Heart right ventricle (tissue), 16 donors: ENCODE data around the gene AVPR2. TPM values are rescaled to one million over a fixed set of nuclear protein-coding genes. Genes with fewer than 3 reads are reported as not detected.

Experiments used
- ATAC-seq, 8 donors: fragments of 200-7000 bp; cut with Tn5 transposase; one replicate each; pipeline ENCODE4 v1.9.1; 2020; ENCODE audit warnings: mild to moderate bottlenecking in 8 of 8, moderate library complexity in 8 of 8, moderate number of reproducible peaks in 1 of 8
- DNase-seq, 2 donors: peaks; one replicate each; pipeline ENCODE4 v3.0.0-alpha.2; 2020
- H3K27ac ChIP-seq, 10 donors: fragments of 200-600 bp; sonication (generic) in 2 of 10; one replicate each; pipeline versions ENCODE4 v1.5.0 to v1.8.0; 2020 to 2022; ENCODE audit warnings: mild to moderate bottlenecking in 3 of 10
- H3K27me3 ChIP-seq, 7 donors: fragments of 200-600 bp; one replicate each; pipeline ENCODE4 v1.8.0; 2021 to 2022; ENCODE audit warnings: mild to moderate bottlenecking in 2 of 7
- H3K36me3 ChIP-seq, 9 donors: fragments of 200-600 bp; sonication (generic) in 1 of 9; one replicate each; pipeline versions ENCODE4 v1.5.0 to v1.8.0; 2020 to 2022; ENCODE audit warnings: mild to moderate bottlenecking in 2 of 9
- H3K4me1 ChIP-seq, 9 donors: fragments of 200-600 bp; sonication (generic) in 1 of 9; one replicate each; pipeline versions ENCODE4 v1.5.0 to v1.8.0; 2020 to 2022; ENCODE audit warnings: mild to moderate bottlenecking in 4 of 9
- H3K4me3 ChIP-seq, 10 donors: fragments of 200-600 bp; sonication (generic) in 2 of 10; one replicate each; pipeline versions ENCODE4 v1.5.0 to v1.8.0; 2020 to 2022; ENCODE audit warnings: mild to moderate bottlenecking in 7 of 10, moderate library complexity in 2 of 10
- H3K9me3 ChIP-seq, 11 donors: fragments of 200-600 bp in 10 of 11; sonication (generic) in 2 of 11; one replicate each; pipeline versions ENCODE4 v1.5.0 to v1.8.0; 2013 to 2022; ENCODE audit warnings: mild to moderate bottlenecking in 2 of 11, control low read depth in 1 of 11, moderate library complexity in 1 of 11
- WGBS, 2 donors: extraction: QIAGEN DNeasy Blood & Tissue Kit; methylation state at CpG; one replicate each; pipeline ENCODE4 v1.1.7; 2013; ENCODE audit warnings: inconsistent platforms in 1 of 2; 5-methylcytosine and 5-hydroxymethylcytosine counted together
- intact Hi-C, 10 donors: fragments of 100-400 bp; cut with DNase I; formaldehyde crosslinking; loops; one replicate each; pipeline versions ENCODE4 v1.11.1 to v1.14.2; 2022
- polyA plus RNA-seq, 2 donors: library from polyadenylated mRNA; stranded (reverse); fragments of 200-250 nt; gene quantifications; one replicate each; pipeline ENCODE4 v1.2.3, GENCODE V29; 2013
- total RNA-seq, 10 donors: library from RNA; stranded (reverse); fragmentation: NEBNext Ultra II Directional in 3 of 10; extraction: Animal tissue kit (Norgen Biotek cat#: 25700) in 3 of 10; gene quantifications; one replicate each; pipeline versions ENCODE4 v1.2.1 to v1.2.4, GENCODE V29; 2021 to 2023
- TF ChIP-seq, protein P1 (sequence below), 9 donors: fragments of 200-600 bp; sonication (generic) in 2 of 9; IDR thresholded peaks; one replicate each; pipeline versions ENCODE4 v1.5.0 to v1.8.0; 2021 to 2022; ENCODE audit warnings: antibody characterized with exemption in 9 of 9, mild to moderate bottlenecking in 5 of 9, moderate library complexity in 1 of 9
- donor health status: Arrhythmogenic right ventricular cardiomyopathy.
- donor health status: ischemic (EF 13 %, LVEDD 7.1; RV severe dilation, severe dysfunction).
- donor health status: healthy with polysubstance abuse.
- donor health status: DM: no; HTN: yes; CAD: no.
- donor health status: DM: no; HTN: no; CAD: no.
- donor health status: ischemic (EF 25% LVEDD 6.9; RV normal size, moderate dysfunction).
- donor health status: ischemic (EF 25% LVEDD 5.7; RV mildly dilated, moderate dysfunction).
- donor health status: healthy.
- donor health status: DM: yes; HTN: yes; CAD: no.
- donor health status: Ischemic cardiomyopathy.
- donor health status: ischemic (EF 35%, LVEDD 5.7; RV mildly dilated, moderate dysfunction).
- donor health status: nonischemic (EF 11% LVEDD 7.7; RV severe dilation, severe dysfunction).
- donor health status: DM: yes; HTN: yes; CAD: no.
- donor health status: PGD.
- donor health status: ischemic (EF 29% LVEDD 5.4; RV normal size, mild dysfunction).
- donor health status: nonischemic (EF 23%, LVEDD 6.1; RV moderate dilation, normal function).

The AVPR2 gene
- total and polyA plus RNA-seq, 12 donors: 1.4 to 8.9 (median 2.4) TPM

DNA sequence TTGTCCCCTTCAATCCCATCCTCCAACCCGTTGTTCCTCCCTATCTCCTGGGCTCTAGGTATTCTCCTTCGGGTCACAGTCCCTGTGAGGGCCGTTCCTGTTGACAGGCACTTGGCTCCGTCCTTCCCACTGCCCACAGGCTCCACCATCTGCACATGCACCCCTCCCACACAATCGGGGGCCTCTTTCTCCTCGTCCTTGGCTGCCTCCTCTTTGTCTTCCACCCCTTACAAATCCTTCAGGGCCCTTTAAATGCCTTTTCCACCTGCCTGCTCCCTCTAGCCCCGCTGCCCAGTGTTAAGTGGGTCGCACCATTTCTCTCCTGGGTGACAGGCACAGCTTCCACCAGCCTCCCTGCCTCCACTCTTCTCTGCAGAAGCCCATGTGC lies 2.7 kb upstream of the AVPR2 start:
- H3K9me3 ChIP-seq: no peaks in the 10 kb centered on the region
- no peak for ATAC-seq
- DNase-seq: no peak
- peaks cover 0 to 63% (median 0%) of the 10 kb centered on the region in 7 donors for H3K27me3 ChIP-seq
- TF ChIP-seq, protein P1, sequence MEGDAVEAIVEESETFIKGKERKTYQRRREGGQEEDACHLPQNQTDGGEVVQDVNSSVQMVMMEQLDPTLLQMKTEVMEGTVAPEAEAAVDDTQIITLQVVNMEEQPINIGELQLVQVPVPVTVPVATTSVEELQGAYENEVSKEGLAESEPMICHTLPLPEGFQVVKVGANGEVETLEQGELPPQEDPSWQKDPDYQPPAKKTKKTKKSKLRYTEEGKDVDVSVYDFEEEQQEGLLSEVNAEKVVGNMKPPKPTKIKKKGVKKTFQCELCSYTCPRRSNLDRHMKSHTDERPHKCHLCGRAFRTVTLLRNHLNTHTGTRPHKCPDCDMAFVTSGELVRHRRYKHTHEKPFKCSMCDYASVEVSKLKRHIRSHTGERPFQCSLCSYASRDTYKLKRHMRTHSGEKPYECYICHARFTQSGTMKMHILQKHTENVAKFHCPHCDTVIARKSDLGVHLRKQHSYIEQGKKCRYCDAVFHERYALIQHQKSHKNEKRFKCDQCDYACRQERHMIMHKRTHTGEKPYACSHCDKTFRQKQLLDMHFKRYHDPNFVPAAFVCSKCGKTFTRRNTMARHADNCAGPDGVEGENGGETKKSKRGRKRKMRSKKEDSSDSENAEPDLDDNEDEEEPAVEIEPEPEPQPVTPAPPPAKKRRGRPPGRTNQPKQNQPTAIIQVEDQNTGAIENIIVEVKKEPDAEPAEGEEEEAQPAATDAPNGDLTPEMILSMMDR (IDR thresholded peaks at IDR 0.05): no peak
- no peak overlapping the region for H3K4me3 ChIP-seq
- no peaks in the 10 kb centered on the region for H3K36me3 ChIP-seq
- intact Hi-C loops: no loop called here
- peak overlapping the region in 1 of 10 donors; percentile 10 for H3K27ac ChIP-seq
- peaks cover 0 to 34% (median 12%) of the 10 kb centered on the region in 9 donors for H3K4me1 ChIP-seq
- 31 to 39% methylated on average over 8 of the region's 8 CpGs for WGBS, 2 donors

DNA sequence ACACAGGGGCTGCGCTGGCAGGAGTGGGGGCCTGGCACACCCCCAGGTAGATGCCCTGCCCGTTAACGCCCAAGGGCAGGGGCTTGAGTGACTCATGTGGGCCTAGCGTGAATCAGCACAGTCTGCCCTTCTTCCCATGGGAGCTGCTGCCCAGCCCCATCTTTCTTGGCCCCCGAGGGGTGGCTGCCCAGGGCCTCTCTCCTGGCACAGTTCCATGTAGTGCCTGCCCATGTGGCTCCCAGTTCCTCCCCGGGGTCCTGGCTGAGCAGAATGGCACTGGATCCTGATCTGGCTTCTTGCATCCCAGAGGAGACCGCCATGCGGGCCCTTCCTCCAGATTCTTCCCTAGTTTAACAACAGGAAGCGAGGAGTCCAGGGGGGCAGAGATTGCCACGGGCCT lies 2.1 kb upstream of the AVPR2 start:
- no peak overlapping the region for H3K4me3 ChIP-seq
- H3K4me1 ChIP-seq: peaks cover 0 to 34% (median 12%) of the 10 kb centered on the region in 9 donors
- ATAC-seq (no peak), DNase-seq (no peak)
- no peaks in the 10 kb centered on the region for H3K9me3 ChIP-seq
- peaks cover 0 to 63% (median 0%) of the 10 kb centered on the region in 7 donors for H3K27me3 ChIP-seq
- 57 to 65% methylated on average over 10 of the region's 10 CpGs for whole genome bisulfite sequencing, 2 donors
- intact Hi-C loops: no loop called here
- TF ChIP-seq, protein P1 (IDR thresholded peaks at IDR 0.05): no peak
- H3K27ac ChIP-seq: no peak overlapping the region
- H3K36me3 ChIP-seq: peaks cover 0 to 1% (median 0%) of the 10 kb centered on the region in 9 donors

DNA sequence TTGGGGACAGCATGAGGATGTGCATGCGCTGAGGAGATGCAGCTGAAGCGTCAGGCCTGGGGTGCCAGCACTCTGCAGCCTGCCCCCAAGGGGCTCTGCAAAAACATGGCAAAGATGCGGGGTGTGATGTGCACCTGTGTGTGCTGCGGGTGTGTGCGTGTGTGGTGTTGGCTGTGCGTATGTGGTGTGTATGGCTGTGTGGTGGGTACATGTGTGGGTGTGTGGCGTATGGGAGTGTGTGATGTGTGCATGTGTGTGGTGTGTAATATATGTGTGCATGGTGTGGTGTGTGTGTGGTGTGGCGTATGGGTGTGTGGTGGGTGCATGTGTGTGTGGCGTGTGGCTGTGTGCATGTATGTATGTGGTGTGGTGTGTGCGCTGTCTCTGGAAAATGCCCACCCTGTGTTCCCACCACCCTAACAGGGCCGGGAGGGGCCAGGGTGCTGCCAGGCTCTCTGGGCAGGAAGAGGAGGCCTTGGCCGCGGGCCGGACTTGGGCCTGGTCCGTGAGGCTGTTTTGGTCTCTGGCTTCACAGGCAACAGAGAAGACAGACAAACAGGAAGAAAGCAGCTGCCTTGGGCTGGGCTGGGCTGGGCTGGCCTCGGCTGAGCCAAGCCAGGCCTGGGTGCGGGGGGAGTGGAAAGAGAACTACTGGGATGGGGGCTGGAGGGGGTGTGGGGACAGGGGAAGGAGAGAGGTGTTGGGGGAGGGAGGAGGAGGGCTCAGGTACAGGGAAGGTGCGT lies 1.1 kb upstream of the AVPR2 start:
- H3K9me3 ChIP-seq: no peaks in the 10 kb centered on the region
- H3K36me3 ChIP-seq: peaks cover 0 to 11% (median 0%) of the 10 kb centered on the region in 9 donors
- TF ChIP-seq, protein P1 (IDR thresholded peaks at IDR 0.05): no peak
- DNase-seq (peak in 1 of 2 donors; percentile 46), ATAC-seq (peak; percentile 20 to 59 (median 42))
- H3K27ac ChIP-seq: peak overlapping the region in 8 of 10 donors; percentile 12 to 79 (median 44)
- 57 to 66% methylated on average over 14 to 18 of the region's 18 CpGs for WGBS, 2 donors
- H3K4me1 ChIP-seq: peaks cover 0 to 34% (median 12%) of the 10 kb centered on the region in 9 donors
- peak overlapping the region in 3 of 10 donors; percentile 43 to 55 (median 51) for H3K4me3 ChIP-seq
- H3K27me3 ChIP-seq: peaks cover 0 to 56% (median 0%) of the 10 kb centered on the region in 7 donors
- intact Hi-C loops: no loop called here

DNA sequence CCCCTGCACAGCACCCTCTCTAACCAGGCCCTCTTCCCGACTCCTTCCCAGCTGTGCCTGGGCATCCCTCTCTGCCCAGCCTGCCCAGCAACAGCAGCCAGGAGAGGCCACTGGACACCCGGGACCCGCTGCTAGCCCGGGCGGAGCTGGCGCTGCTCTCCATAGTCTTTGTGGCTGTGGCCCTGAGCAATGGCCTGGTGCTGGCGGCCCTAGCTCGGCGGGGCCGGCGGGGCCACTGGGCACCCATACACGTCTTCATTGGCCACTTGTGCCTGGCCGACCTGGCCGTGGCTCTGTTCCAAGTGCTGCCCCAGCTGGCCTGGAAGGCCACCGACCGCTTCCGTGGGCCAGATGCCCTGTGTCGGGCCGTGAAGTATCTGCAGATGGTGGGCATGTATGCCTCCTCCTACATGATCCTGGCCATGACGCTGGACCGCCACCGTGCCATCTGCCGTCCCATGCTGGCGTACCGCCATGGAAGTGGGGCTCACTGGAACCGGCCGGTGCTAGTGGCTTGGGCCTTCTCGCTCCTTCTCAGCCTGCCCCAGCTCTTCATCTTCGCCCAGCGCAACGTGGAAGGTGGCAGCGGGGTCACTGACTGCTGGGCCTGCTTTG lies 1.1 kb downstream of the AVPR2 start:
- Histone ChIP-seq H3K4me1 (peaks cover 0 to 31% (median 12%) of the 10 kb centered on the region in 9 donors), H3K36me3 (peaks cover 0 to 29% (median 0%) of the 10 kb centered on the region in 9 donors), H3K9me3 (no peaks in the 10 kb centered on the region), H3K27ac (peak overlapping the region in 6 of 10 donors; percentile 55 to 79 (median 72)), H3K4me3 (peak overlapping the region in 9 of 10 donors; percentile 23 to 55 (median 43)), H3K27me3 (peaks cover 0 to 45% (median 0%) of the 10 kb centered on the region in 7 donors)
- WGBS, 2 donors: 71 to 90% methylated on average over 27 to 32 of the region's 32 CpGs
- intact Hi-C loops: no loop called here
- DNase-seq (no peak), ATAC-seq (no peak)
- TF ChIP-seq, protein P1 (IDR thresholded peaks at IDR 0.05): no peak
